ENCODE results near the gene MSL1. TPM values are rescaled to one million over a fixed set of nuclear protein-coding genes. Genes with fewer than 3 reads are reported as not detected.

The MSL1 gene
- total and polyA plus RNA-seq, 2 of the 13 experiments (the other 11 are each of a cell fraction or from before 2014, with no cell fraction given), result 63.8 to 88.5 TPM

GRCh38 chr17:40122999-40123810, 1.4 kb downstream of the MSL1 start (continued):
- TF ChIP-seq ZNF546 (CRISPR knock-in tag; conservative IDR thresholded peaks at IDR 0.05) (0 out of 2 replicates have a peak, but pooled peaks have one; percentile 2), HNF4G (IDR thresholded peaks at IDR 0.05; ENCODE audit: borderline replicate concordance, low read depth, low read length) (peak; percentile 78), HNF4G (CRISPR knock-in tag; IDR thresholded peaks at IDR 0.05; ENCODE audit: borderline replicate concordance, low read depth) (no peak; the same call in 1 of the 2 replicates), TEAD2 (CRISPR knock-in tag; IDR thresholded peaks at IDR 0.05) (0 out of 2 replicates have a peak, but pooled peaks have one; percentile 46), TSC22D2 (CRISPR knock-in tag; IDR thresholded peaks at IDR 0.05; ENCODE audit: borderline replicate concordance) (no peak; the same call in 1 of the 2 replicates), NR2F6 (IDR thresholded peaks at IDR 0.05) (peak; percentile 90), NR2F6 (CRISPR knock-in tag; IDR thresholded peaks at IDR 0.05) (peak; percentile 68), NR2F2 (IDR thresholded peaks at IDR 0.05; ENCODE audit: borderline replicate concordance, low read depth) (peak; percentile 67), ZNF770 (CRISPR knock-in tag; IDR thresholded peaks at IDR 0.05) (0 out of 2 replicates have a peak, but pooled peaks have one; percentile 4), ZNF572 (CRISPR knock-in tag; IDR thresholded peaks at IDR 0.05) (no peak), TBX3 (IDR thresholded peaks at IDR 0.05; ENCODE audit: borderline replicate concordance) (peak; percentile 51; the same call in 1 of the 2 replicates), ZNF264 (CRISPR knock-in tag; IDR thresholded peaks at IDR 0.05) (no peak), PHF8 (CRISPR knock-in tag; IDR thresholded peaks at IDR 0.05) (peak; percentile 27; the same call in 1 of the 2 replicates), ZNF605 (CRISPR knock-in tag; IDR thresholded peaks at IDR 0.05) (peak; percentile 90), FOXK1 (CRISPR knock-in tag; IDR thresholded peaks at IDR 0.05; ENCODE audit: borderline replicate concordance, low read depth) (no peak; the same call in 1 of the 2 replicates), BORCS8-MEF2B (CRISPR knock-in tag; IDR thresholded peaks at IDR 0.05) (no peak; the same call in 1 of the 2 replicates), POLR2AphosphoS5 (IDR thresholded peaks at IDR 0.05; ENCODE audit: low read depth, low read length) (peak; percentile 59), ZFP90 (CRISPR knock-in tag; IDR thresholded peaks at IDR 0.05; ENCODE audit: borderline replicate concordance) (no peak), TARDBP (CRISPR knock-in tag; IDR thresholded peaks at IDR 0.05) (peak; percentile 46; the same call in 1 of the 2 replicates), MAF1 (CRISPR knock-in tag; IDR thresholded peaks at IDR 0.05; ENCODE audit: borderline replicate concordance) (no peak), ZNF552 (CRISPR knock-in tag; IDR thresholded peaks at IDR 0.05; ENCODE audit: borderline replicate concordance) (no peak)
- TF ChIP-seq, protein P1, sequence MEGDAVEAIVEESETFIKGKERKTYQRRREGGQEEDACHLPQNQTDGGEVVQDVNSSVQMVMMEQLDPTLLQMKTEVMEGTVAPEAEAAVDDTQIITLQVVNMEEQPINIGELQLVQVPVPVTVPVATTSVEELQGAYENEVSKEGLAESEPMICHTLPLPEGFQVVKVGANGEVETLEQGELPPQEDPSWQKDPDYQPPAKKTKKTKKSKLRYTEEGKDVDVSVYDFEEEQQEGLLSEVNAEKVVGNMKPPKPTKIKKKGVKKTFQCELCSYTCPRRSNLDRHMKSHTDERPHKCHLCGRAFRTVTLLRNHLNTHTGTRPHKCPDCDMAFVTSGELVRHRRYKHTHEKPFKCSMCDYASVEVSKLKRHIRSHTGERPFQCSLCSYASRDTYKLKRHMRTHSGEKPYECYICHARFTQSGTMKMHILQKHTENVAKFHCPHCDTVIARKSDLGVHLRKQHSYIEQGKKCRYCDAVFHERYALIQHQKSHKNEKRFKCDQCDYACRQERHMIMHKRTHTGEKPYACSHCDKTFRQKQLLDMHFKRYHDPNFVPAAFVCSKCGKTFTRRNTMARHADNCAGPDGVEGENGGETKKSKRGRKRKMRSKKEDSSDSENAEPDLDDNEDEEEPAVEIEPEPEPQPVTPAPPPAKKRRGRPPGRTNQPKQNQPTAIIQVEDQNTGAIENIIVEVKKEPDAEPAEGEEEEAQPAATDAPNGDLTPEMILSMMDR (CRISPR knock-in tag; IDR thresholded peaks at IDR 0.05), result 0 out of 2 replicates have a peak, but pooled peaks have one; percentile 3
- TF ChIP-seq, protein P2, sequence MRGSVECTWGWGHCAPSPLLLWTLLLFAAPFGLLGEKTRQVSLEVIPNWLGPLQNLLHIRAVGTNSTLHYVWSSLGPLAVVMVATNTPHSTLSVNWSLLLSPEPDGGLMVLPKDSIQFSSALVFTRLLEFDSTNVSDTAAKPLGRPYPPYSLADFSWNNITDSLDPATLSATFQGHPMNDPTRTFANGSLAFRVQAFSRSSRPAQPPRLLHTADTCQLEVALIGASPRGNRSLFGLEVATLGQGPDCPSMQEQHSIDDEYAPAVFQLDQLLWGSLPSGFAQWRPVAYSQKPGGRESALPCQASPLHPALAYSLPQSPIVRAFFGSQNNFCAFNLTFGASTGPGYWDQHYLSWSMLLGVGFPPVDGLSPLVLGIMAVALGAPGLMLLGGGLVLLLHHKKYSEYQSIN (CRISPR knock-in tag; IDR thresholded peaks at IDR 0.05; ENCODE audit: borderline replicate concordance), result no peak
- TF ChIP-seq, protein P3, sequence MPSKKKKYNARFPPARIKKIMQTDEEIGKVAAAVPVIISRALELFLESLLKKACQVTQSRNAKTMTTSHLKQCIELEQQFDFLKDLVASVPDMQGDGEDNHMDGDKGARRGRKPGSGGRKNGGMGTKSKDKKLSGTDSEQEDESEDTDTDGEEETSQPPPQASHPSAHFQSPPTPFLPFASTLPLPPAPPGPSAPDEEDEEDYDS (CRISPR knock-in tag; IDR thresholded peaks at IDR 0.05), result no peak; the same call in 1 of the 2 replicates
- TF ChIP-seq, protein P4, sequence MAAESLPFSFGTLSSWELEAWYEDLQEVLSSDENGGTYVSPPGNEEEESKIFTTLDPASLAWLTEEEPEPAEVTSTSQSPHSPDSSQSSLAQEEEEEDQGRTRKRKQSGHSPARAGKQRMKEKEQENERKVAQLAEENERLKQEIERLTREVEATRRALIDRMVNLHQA (CRISPR knock-in tag; IDR thresholded peaks at IDR 0.05), result no peak
